DND-41 (cell line): ENCODE results near the gene PHLDB3.

Source experiments
- ATAC-seq: fragments of 200-7000 bp; cut with Tn5 transposase; 3 replicates; pipeline ENCODE4 v1.9.1; 2021; ENCODE audit warnings: low read depth; ENCODE audit not compliant: insufficient read depth
- DNase-seq: peaks from one replicate; pipeline ENCODE4 v3.0.0-alpha.2; 2020
- H2AFZ ChIP-seq: 2 replicates; pipeline ENCODE4 v1.6.0; 2012; ENCODE audit warnings: low read depth, low read length
- H3K27ac ChIP-seq: 2 replicates; pipeline ENCODE4 v1.5.1; 2012; ENCODE audit warnings: low read length, inconsistent platforms
- H3K27me3 ChIP-seq: fragments of 200-600 bp; sonication (generic); 2 replicates; pipeline ENCODE4 v1.6.0; 2012; ENCODE audit warnings: low read length, mild to moderate bottlenecking, inconsistent platforms; ENCODE audit not compliant: insufficient read depth, poor library complexity
- H3K36me3 ChIP-seq: 2 replicates; pipeline ENCODE4 v1.5.1; 2012; ENCODE audit warnings: low read length, inconsistent platforms; ENCODE audit not compliant: insufficient read depth
- H3K4me1 ChIP-seq: 2 replicates; pipeline ENCODE4 v1.5.1; 2012; ENCODE audit warnings: mild to moderate bottlenecking, low read length; ENCODE audit not compliant: insufficient read depth
- H3K4me2 ChIP-seq: 2 replicates; pipeline ENCODE4 v1.6.0; 2012; ENCODE audit warnings: mild to moderate bottlenecking, moderate library complexity, low read length, inconsistent platforms; ENCODE audit not compliant: insufficient read depth
- H3K4me3 ChIP-seq, 2 experiments: fragments of 200-600 bp in 1 of 2; shearing (Covaris generic) in 1 of 2; 2 replicates each; pipeline ENCODE4 v1.5.1; 2012 to 2016; ENCODE audit warnings: inconsistent platforms in 2 of 2, low read length in 2 of 2, mild to moderate bottlenecking in 2 of 2, low read depth in 1 of 2, moderate library complexity in 1 of 2
- H3K79me2 ChIP-seq: 2 replicates; pipeline ENCODE4 v1.6.0; 2012; ENCODE audit warnings: low read length, inconsistent platforms; ENCODE audit not compliant: insufficient read depth
- H3K9ac ChIP-seq: 2 replicates; pipeline ENCODE4 v1.6.0; 2012; ENCODE audit warnings: low read depth, mild to moderate bottlenecking, inconsistent platforms, low read length, moderate library complexity
- H3K9me3 ChIP-seq: 2 replicates; pipeline ENCODE4 v1.5.1; 2012; ENCODE audit warnings: low read length, moderate library complexity, mild to moderate bottlenecking, inconsistent platforms; ENCODE audit not compliant: insufficient read depth, severe bottlenecking
- H4K20me1 ChIP-seq: 2 replicates; pipeline ENCODE4 v1.6.0; 2012; ENCODE audit warnings: low read length; ENCODE audit not compliant: insufficient read depth
- EZH2 ChIP-seq: IDR thresholded peaks from 3 replicates; pipeline ENCODE4 v1.6.1; 2012; ENCODE audit warnings: borderline replicate concordance, low read depth, mild to moderate bottlenecking, moderate library complexity, low read length, inconsistent platforms; ENCODE audit not compliant: severe bottlenecking
- TF ChIP-seq, protein P1 (sequence below): IDR thresholded peaks from 2 replicates; pipeline ENCODE4 v1.5.1; 2012; ENCODE audit warnings: borderline replicate concordance, low read length, moderate library complexity, mild to moderate bottlenecking; ENCODE audit not compliant: poor library complexity, severe bottlenecking; ENCODE audit errors: extremely low read depth

PHLDB3 gene

DNA sequence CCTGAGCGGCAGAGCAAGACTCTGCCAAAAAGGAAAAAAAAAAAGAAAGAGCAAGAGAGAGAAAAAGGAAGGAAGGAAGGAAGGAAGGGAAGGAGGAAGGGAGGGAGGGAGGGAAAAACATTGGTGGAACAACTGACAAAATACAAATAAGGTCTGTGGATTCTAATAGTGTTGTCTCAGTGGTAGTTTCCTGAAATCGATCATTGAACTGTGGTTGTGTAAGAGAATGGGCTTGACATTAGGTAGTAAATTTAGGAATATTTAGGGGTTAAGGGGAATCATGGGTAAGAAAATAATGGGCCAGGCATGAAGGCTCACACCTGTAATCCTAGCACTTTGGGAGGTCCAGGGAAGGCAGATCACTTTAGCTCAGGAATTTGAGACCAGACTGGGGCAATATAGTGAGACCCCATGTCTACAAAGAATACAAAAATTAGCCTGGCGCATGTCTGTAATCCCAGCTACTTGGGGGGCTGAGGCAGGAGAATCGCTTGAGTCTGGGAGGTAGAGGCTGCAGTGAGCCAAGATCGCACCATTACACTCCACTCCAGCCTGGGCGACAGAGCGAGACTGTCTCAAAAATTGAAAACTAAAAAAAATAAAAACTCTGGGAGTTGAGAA, 14.5 kb downstream of the PHLDB3 start:
- Histone ChIP-seq H3K4me1 (no peaks in the 10 kb centered on the region), H3K36me3 (no peaks in the 10 kb centered on the region), H3K79me2 (no peaks in the 10 kb centered on the region), H3K4me3 (no peak overlapping the region), H2AFZ (no peak overlapping the region), H3K27me3 (no peaks in the 10 kb centered on the region), H3K27ac (no peak overlapping the region), H3K4me2 (no peak overlapping the region), H3K9ac (no peak overlapping the region), H4K20me1 (no peaks in the 10 kb centered on the region), H3K9me3 (no peaks in the 10 kb centered on the region)
- ATAC-seq (no peak), DNase-seq (no peak)
- TF ChIP-seq, protein P1, sequence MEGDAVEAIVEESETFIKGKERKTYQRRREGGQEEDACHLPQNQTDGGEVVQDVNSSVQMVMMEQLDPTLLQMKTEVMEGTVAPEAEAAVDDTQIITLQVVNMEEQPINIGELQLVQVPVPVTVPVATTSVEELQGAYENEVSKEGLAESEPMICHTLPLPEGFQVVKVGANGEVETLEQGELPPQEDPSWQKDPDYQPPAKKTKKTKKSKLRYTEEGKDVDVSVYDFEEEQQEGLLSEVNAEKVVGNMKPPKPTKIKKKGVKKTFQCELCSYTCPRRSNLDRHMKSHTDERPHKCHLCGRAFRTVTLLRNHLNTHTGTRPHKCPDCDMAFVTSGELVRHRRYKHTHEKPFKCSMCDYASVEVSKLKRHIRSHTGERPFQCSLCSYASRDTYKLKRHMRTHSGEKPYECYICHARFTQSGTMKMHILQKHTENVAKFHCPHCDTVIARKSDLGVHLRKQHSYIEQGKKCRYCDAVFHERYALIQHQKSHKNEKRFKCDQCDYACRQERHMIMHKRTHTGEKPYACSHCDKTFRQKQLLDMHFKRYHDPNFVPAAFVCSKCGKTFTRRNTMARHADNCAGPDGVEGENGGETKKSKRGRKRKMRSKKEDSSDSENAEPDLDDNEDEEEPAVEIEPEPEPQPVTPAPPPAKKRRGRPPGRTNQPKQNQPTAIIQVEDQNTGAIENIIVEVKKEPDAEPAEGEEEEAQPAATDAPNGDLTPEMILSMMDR: no peak
- no peak for TF ChIP-seq EZH2

DNA sequence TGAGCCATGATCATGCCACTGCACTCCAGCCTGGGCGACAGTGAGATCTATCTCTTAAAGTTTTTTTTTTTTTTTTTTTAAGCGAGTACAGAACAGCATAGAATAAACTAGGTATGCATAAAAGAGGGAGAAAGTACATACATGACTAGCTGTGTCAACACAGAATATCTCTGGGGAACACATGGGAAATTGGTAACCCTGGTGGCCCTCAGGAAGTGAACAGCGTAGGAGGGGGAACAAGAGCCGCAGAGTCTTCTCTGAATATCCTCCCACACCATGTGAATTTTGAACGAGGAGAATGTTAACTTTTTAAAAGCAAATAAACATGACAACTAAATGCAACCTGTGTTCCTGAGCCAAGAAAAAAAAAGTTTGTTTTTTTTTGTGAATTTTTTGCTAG, 15.2 kb downstream of the PHLDB3 start:
- Histone ChIP-seq H3K27me3 (no peaks in the 10 kb centered on the region), H3K9me3 (no peaks in the 10 kb centered on the region), H3K27ac (no peak overlapping the region), H3K36me3 (no peaks in the 10 kb centered on the region), H3K79me2 (no peaks in the 10 kb centered on the region), H4K20me1 (no peaks in the 10 kb centered on the region), H3K4me2 (no peak overlapping the region), H3K4me1 (no peaks in the 10 kb centered on the region), H3K4me3 (no peak overlapping the region), H3K9ac (no peak overlapping the region), H2AFZ (no peak overlapping the region)
- ATAC-seq: no peak
- TF ChIP-seq EZH2: no peak
- TF ChIP-seq, protein P1: no peak
- no peak for DNase-seq

DNA sequence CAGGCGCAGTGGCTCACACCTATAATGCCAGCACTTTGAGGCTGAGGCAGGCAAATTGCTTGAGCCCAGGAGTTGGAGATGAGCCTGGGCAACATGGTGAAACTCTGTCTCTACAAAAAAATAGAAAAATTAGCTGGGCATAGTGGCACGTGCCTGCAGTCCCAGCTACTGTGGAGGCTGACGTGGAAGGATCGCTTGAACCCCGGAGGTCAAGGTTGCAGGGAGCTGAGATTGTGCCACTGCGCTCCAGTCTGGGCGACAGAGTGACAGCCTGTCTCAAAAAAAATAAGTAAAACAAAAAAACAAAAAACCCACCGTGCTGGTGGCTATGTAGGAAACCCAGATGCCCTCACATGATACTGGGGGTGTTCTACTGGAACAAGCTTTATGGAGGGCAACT, 16.4 kb downstream of the PHLDB3 start:
- Histone ChIP-seq H2AFZ (no peak overlapping the region), H3K27ac (no peak overlapping the region), H3K27me3 (no peaks in the 10 kb centered on the region), H3K4me2 (no peak overlapping the region), H3K9me3 (no peaks in the 10 kb centered on the region), H3K79me2 (no peaks in the 10 kb centered on the region), H3K4me1 (no peaks in the 10 kb centered on the region), H3K9ac (no peak overlapping the region), H3K36me3 (no peaks in the 10 kb centered on the region), H3K4me3 (no peak overlapping the region), H4K20me1 (no peaks in the 10 kb centered on the region)
- no peak for DNase-seq
- TF ChIP-seq, protein P1: no peak
- no peak for ATAC-seq

DNA sequence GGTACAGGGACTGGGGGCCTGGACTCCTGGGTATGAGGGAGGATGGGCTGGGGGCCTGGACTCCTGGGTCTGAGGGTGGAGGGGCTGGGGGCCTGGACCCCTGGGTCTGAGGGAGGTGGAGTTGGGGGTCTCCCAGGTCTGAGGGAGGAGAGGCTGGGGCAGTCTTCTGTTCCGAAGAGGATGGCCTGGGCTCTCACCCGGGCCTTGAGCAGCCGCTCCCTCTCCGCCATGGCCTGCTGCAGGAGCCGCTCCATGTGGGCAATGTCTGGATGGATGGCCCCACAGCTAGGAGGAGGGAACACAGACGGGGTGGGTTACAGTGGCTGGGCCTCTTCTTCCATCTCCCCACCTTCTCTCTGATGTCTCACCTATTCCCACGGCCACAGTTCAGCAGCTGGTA, 18.1 kb downstream of the PHLDB3 start:
- Histone ChIP-seq H3K27me3 (no peaks in the 10 kb centered on the region), H3K36me3 (no peaks in the 10 kb centered on the region)

More for the DNA sequence above, 18.1 kb downstream of the PHLDB3 start:
- DNase-seq (no peak), ATAC-seq (no peak)
- no peaks in the 10 kb centered on the region for H4K20me1 ChIP-seq
- H3K4me2 ChIP-seq: no peak overlapping the region
- H3K9ac ChIP-seq: no peak overlapping the region
- H3K79me2 ChIP-seq: no peaks in the 10 kb centered on the region
- TF ChIP-seq, protein P1: no peak
- TF ChIP-seq EZH2: no peak
- no peaks in the 10 kb centered on the region for H3K4me1 ChIP-seq
- H2AFZ ChIP-seq: no peak overlapping the region
- no peak overlapping the region for H3K27ac ChIP-seq
- H3K4me3 ChIP-seq: no peak overlapping the region
- no peaks in the 10 kb centered on the region for H3K9me3 ChIP-seq
